ENCODE measurements around the gene VMP1. TPM values are rescaled to one million over a fixed set of nuclear protein-coding genes. Genes with fewer than 3 reads are reported as not detected.

VMP1 gene
- total and polyA plus RNA-seq, 2 donors (not counting 1 experiment from before 2014, with no cell fraction given): 20.4 to 83.5 TPM

DNA sequence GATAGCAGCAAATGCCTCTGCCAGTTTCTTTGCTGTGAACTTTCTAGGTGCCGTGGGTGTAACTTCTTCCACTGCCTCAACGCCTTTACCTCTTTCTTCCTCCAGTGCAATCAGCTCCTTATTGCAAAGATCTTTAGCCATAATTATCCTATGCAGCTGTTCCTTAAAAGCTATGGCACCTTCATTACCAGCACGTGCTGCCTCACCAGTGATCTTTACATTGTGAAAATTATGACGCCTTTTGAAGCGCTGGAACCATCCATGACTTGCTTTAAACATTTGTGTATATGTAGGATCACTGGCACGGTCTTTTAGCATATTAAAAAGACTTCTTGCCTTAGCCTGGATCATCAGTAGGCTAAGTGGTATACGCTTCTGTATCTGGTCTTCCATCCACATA lies 8.2 kb upstream of the VMP1 start:
- ChIA-PET POLR2A (no interaction called here), CTCF (interaction anchor here (0.9 kb wide), 1 partner anchor 11 kb away, joined by 3 read pairs; no protein-coding TSS in a partner anchor)
- WGBS (ENCODE audit: insufficient coverage): 93% methylated on average over 5 of the region's 7 CpGs
- no peaks in the 10 kb centered on the region for H3K4me1 ChIP-seq (ENCODE audit: control insufficient read depth in 2 of 2, insufficient read depth in 2 of 2, low read length in 2 of 2)
- DNase-seq (no peak), ATAC-seq (ENCODE audit: low read depth) (no peak)
- intact Hi-C loops (cut with micrococcal nuclease): no loop called here
- H3K27ac Mint-ChIP-seq: no peak overlapping the region
- H3K4me1 Mint-ChIP-seq: peaks cover 45% of the 10 kb centered on the region
- no peak overlapping the region for H3K27ac ChIP-seq (ENCODE audit: low read length in 2 of 2)
- H2AFZ ChIP-seq (ENCODE audit: insufficient read depth, low read depth, low read length, poor library complexity, severe bottlenecking): no peak overlapping the region
- H3K36me3 ChIP-seq (replicated peaks in 1 of 2; ENCODE audit: control extremely low read depth in 1 of 2, control insufficient read depth in 1 of 2, extremely low read depth in 1 of 2, insufficient read depth in 2 of 2, low read length in 1 of 2): peaks cover 26 to 57% of the 10 kb centered on the region in 2 experiments
- H3K9ac ChIP-seq (ENCODE audit: low read length): no peak overlapping the region
- H3K4me2 ChIP-seq (replicated peaks; ENCODE audit: low read depth, low read length, poor library complexity, severe bottlenecking): no peak overlapping the region
- H3K4me3 Mint-ChIP-seq: no peak overlapping the region
- no peaks in the 10 kb centered on the region for H3K9me3 ChIP-seq (ENCODE audit: control extremely low read depth in 1 of 3, control insufficient read depth in 2 of 3, insufficient read depth in 1 of 3, low read length in 2 of 3)
- no peak overlapping the region for H3K4me3 ChIP-seq (ENCODE audit: control extremely low read depth in 1 of 5, extremely low read depth in 1 of 5, insufficient read depth in 1 of 5, low read depth in 2 of 5, low read length in 4 of 5)
- H3K27me3 Mint-ChIP-seq: no peaks in the 10 kb centered on the region
- H3K27me3 ChIP-seq (replicated peaks in 1 of 4; ENCODE audit: control extremely low read depth in 1 of 4, control insufficient read depth in 3 of 4, insufficient read depth in 4 of 4, low read length in 3 of 4): no peaks in the 10 kb centered on the region
- no peak for TF ChIP-seq EZH2 (IDR thresholded peaks at IDR 0.05; ENCODE audit: borderline replicate concordance, insufficient read depth, low read depth, low read length, poor library complexity, severe bottlenecking)
- TF ChIP-seq, protein P1, sequence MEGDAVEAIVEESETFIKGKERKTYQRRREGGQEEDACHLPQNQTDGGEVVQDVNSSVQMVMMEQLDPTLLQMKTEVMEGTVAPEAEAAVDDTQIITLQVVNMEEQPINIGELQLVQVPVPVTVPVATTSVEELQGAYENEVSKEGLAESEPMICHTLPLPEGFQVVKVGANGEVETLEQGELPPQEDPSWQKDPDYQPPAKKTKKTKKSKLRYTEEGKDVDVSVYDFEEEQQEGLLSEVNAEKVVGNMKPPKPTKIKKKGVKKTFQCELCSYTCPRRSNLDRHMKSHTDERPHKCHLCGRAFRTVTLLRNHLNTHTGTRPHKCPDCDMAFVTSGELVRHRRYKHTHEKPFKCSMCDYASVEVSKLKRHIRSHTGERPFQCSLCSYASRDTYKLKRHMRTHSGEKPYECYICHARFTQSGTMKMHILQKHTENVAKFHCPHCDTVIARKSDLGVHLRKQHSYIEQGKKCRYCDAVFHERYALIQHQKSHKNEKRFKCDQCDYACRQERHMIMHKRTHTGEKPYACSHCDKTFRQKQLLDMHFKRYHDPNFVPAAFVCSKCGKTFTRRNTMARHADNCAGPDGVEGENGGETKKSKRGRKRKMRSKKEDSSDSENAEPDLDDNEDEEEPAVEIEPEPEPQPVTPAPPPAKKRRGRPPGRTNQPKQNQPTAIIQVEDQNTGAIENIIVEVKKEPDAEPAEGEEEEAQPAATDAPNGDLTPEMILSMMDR (IDR thresholded peaks at IDR 0.05): no peak
- H3K79me2 ChIP-seq (ENCODE audit: control insufficient read depth, insufficient read depth, low read length): peaks cover 68% of the 10 kb centered on the region
- H3K9me3 Mint-ChIP-seq (ENCODE audit: insufficient read depth): no peaks in the 10 kb centered on the region
- peaks cover 37% of the 10 kb centered on the region for H4K20me1 ChIP-seq (ENCODE audit: control insufficient read depth, insufficient read depth, low read length, poor library complexity, severe bottlenecking)

DNA sequence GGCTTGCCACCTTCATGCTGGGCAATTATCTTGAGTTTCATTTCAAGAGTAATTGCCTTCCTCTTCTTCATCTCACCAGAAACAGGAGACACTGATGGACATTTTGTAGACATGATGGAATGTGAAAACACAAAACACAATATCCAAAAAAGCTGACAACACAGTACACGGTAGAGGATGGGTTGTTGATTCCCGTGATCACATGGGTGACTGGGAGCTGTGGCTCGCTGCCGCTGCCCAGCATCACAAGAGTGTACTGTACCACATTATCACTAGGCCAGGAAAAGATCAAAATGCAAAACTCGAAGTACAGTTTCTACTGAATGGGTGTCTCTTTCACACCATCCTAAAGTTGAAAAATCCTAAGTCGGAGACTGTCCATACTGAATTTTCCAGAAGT lies 7.7 kb upstream of the VMP1 start:
- no peak for TF ChIP-seq EZH2 (IDR thresholded peaks at IDR 0.05; ENCODE audit: borderline replicate concordance, insufficient read depth, low read depth, low read length, poor library complexity, severe bottlenecking)
- TF ChIP-seq, protein P1 (IDR thresholded peaks at IDR 0.05): no peak
- Mint-ChIP-seq H3K4me1 (peaks cover 50% of the 10 kb centered on the region), H3K27me3 (no peaks in the 10 kb centered on the region), H3K27ac (no peak overlapping the region), H3K9me3 (ENCODE audit: insufficient read depth) (no peaks in the 10 kb centered on the region), H3K4me3 (no peak overlapping the region)
- ChIA-PET CTCF (no interaction called here), POLR2A (no interaction called here)
- Histone ChIP-seq H2AFZ (ENCODE audit: insufficient read depth, low read depth, low read length, poor library complexity, severe bottlenecking) (no peak overlapping the region), H3K4me3 (ENCODE audit: control extremely low read depth in 1 of 5, extremely low read depth in 1 of 5, insufficient read depth in 1 of 5, low read depth in 2 of 5, low read length in 4 of 5) (no peak overlapping the region), H3K4me1 (ENCODE audit: control insufficient read depth in 2 of 2, insufficient read depth in 2 of 2, low read length in 2 of 2) (no peaks in the 10 kb centered on the region), H3K4me2 (replicated peaks; ENCODE audit: low read depth, low read length, poor library complexity, severe bottlenecking) (no peak overlapping the region), H3K36me3 (replicated peaks in 1 of 2; ENCODE audit: control extremely low read depth in 1 of 2, control insufficient read depth in 1 of 2, extremely low read depth in 1 of 2, insufficient read depth in 2 of 2, low read length in 1 of 2) (peaks cover 24 to 51% of the 10 kb centered on the region in 2 experiments), H3K79me2 (ENCODE audit: control insufficient read depth, insufficient read depth, low read length) (peaks cover 73% of the 10 kb centered on the region), H3K27me3 (replicated peaks in 1 of 4; ENCODE audit: control extremely low read depth in 1 of 4, control insufficient read depth in 3 of 4, insufficient read depth in 4 of 4, low read length in 3 of 4) (no peaks in the 10 kb centered on the region), H3K27ac (ENCODE audit: low read length in 2 of 2) (no peak overlapping the region), H3K9me3 (ENCODE audit: control extremely low read depth in 1 of 3, control insufficient read depth in 2 of 3, insufficient read depth in 1 of 3, low read length in 2 of 3) (no peaks in the 10 kb centered on the region), H3K9ac (ENCODE audit: low read length) (no peak overlapping the region), H4K20me1 (ENCODE audit: control insufficient read depth, insufficient read depth, low read length, poor library complexity, severe bottlenecking) (peaks cover 37% of the 10 kb centered on the region)
- ATAC-seq (ENCODE audit: low read depth) (no peak), DNase-seq (no peak)
- 100% methylated on average over 3 of the region's 6 CpGs for WGBS (ENCODE audit: insufficient coverage)
- intact Hi-C loops (cut with micrococcal nuclease): no loop called here

All from B cell (primary cell).